HEK293 (cell line): Measurements from ENCODE around the gene LMAN1L.

Experiments used
- KLF16 ChIP-seq: fragments of 450-650 bp; formaldehyde crosslinking; IDR thresholded peaks from 2 replicates; pipeline ENCODE4 v1.5.1; 2017; ENCODE audit warnings: missing biosample characterization, missing genetic modification characterization
- SALL2 ChIP-seq: fragments of 450-650 bp; formaldehyde crosslinking; IDR thresholded peaks from 2 replicates; pipeline ENCODE4 v1.5.0; 2017; ENCODE audit warnings: missing biosample characterization, mild to moderate bottlenecking, missing genetic modification characterization, borderline replicate concordance
- ZNF239 ChIP-seq: fragments of 450-650 bp; formaldehyde crosslinking; IDR thresholded peaks from 2 replicates; pipeline ENCODE4 v1.5.1; 2016; ENCODE audit warnings: missing biosample characterization, missing genetic modification characterization
- ZNF324 ChIP-seq: fragments of 450-650 bp; formaldehyde crosslinking; IDR thresholded peaks from 2 replicates; pipeline ENCODE4 v1.5.1; 2016; ENCODE audit warnings: missing biosample characterization, missing genetic modification characterization
- ZNF335 ChIP-seq: fragments of 450-650 bp; formaldehyde crosslinking; conservative IDR thresholded peaks from 2 replicates; pipeline ENCODE4 v1.5.1; 2016; ENCODE audit warnings: missing biosample characterization, missing genetic modification characterization
- ZNF423 ChIP-seq: fragments of 450-650 bp; formaldehyde crosslinking; IDR thresholded peaks from 2 replicates; pipeline ENCODE4 v1.5.1; 2016; ENCODE audit warnings: missing biosample characterization, missing genetic modification characterization
- ZNF48 ChIP-seq: fragments of 450-650 bp; formaldehyde crosslinking; IDR thresholded peaks from 2 replicates; pipeline ENCODE4 v1.5.1; 2016; ENCODE audit warnings: missing biosample characterization, missing genetic modification characterization
- ZNF521 ChIP-seq: fragments of 450-650 bp; formaldehyde crosslinking; IDR thresholded peaks from 2 replicates; pipeline ENCODE4 v1.5.1; 2017; ENCODE audit warnings: missing biosample characterization, mild to moderate bottlenecking, missing genetic modification characterization
- ZNF529 ChIP-seq: fragments of 450-650 bp; formaldehyde crosslinking; IDR thresholded peaks from 2 replicates; pipeline ENCODE4 v1.5.1; 2017; ENCODE audit warnings: missing genetic modification characterization, missing biosample characterization; ENCODE audit not compliant: insufficient replicate concordance
- ZNF555 ChIP-seq: fragments of 450-650 bp; formaldehyde crosslinking; conservative IDR thresholded peaks from 2 replicates; pipeline ENCODE4 v1.5.1; 2017; ENCODE audit warnings: missing biosample characterization, mild to moderate bottlenecking, missing genetic modification characterization, inconsistent platforms
- ZNF600 ChIP-seq: fragments of 450-650 bp; formaldehyde crosslinking; IDR thresholded peaks from 2 replicates; pipeline ENCODE4 v1.5.1; 2016; ENCODE audit warnings: missing biosample characterization, missing genetic modification characterization
- ZNF610 ChIP-seq: fragments of 450-650 bp; formaldehyde crosslinking; IDR thresholded peaks from 2 replicates; pipeline ENCODE4 v1.5.1; 2016; ENCODE audit warnings: missing biosample characterization, missing genetic modification characterization, borderline replicate concordance
- ZNF654 ChIP-seq: fragments of 450-650 bp; formaldehyde crosslinking; IDR thresholded peaks from 2 replicates; pipeline ENCODE4 v1.5.1; 2016; ENCODE audit warnings: low read depth, missing biosample characterization, missing genetic modification characterization
- ZNF658 ChIP-seq: fragments of 450-650 bp; formaldehyde crosslinking; IDR thresholded peaks from 2 replicates; pipeline ENCODE4; 2016; ENCODE audit warnings: missing biosample characterization, missing genetic modification characterization
- ZSCAN30 ChIP-seq: fragments of 450-650 bp; IDR thresholded peaks from 2 replicates; pipeline ENCODE4 v1.5.1; 2018; ENCODE audit warnings: missing biosample characterization, mild to moderate bottlenecking, missing genetic modification characterization, moderate library complexity
- TF ChIP-seq, protein P1 (sequence below): fragments of 450-650 bp; formaldehyde crosslinking; IDR thresholded peaks from 2 replicates; pipeline ENCODE4 v1.5.1; 2016; ENCODE audit warnings: missing biosample characterization, missing genetic modification characterization
- TF ChIP-seq, protein P2 (sequence below): fragments of 450-650 bp; formaldehyde crosslinking; IDR thresholded peaks from 2 replicates; pipeline ENCODE4 v1.5.1; 2016; ENCODE audit warnings: missing biosample characterization, missing genetic modification characterization
- TF ChIP-seq, protein P3 (sequence below): fragments of 450-650 bp; formaldehyde crosslinking; IDR thresholded peaks from 2 replicates; pipeline ENCODE4 v1.5.1; 2017; ENCODE audit warnings: missing biosample characterization, missing genetic modification characterization
- TF ChIP-seq, protein P4 (sequence below): fragments of 450-650 bp; formaldehyde crosslinking; IDR thresholded peaks from 2 replicates; pipeline ENCODE4 v1.5.1; 2016; ENCODE audit warnings: missing biosample characterization, missing genetic modification characterization
- TF ChIP-seq, protein P5 (sequence below): fragments of 450-650 bp; formaldehyde crosslinking; IDR thresholded peaks from 2 replicates; pipeline ENCODE4 v1.5.1; 2016; ENCODE audit warnings: missing biosample characterization, missing genetic modification characterization
- TF ChIP-seq, protein P6 (sequence below): fragments of 450-650 bp; formaldehyde crosslinking; IDR thresholded peaks from 2 replicates; pipeline ENCODE4 v1.5.1; 2016; ENCODE audit warnings: missing biosample characterization, missing genetic modification characterization

The LMAN1L gene

DNA sequence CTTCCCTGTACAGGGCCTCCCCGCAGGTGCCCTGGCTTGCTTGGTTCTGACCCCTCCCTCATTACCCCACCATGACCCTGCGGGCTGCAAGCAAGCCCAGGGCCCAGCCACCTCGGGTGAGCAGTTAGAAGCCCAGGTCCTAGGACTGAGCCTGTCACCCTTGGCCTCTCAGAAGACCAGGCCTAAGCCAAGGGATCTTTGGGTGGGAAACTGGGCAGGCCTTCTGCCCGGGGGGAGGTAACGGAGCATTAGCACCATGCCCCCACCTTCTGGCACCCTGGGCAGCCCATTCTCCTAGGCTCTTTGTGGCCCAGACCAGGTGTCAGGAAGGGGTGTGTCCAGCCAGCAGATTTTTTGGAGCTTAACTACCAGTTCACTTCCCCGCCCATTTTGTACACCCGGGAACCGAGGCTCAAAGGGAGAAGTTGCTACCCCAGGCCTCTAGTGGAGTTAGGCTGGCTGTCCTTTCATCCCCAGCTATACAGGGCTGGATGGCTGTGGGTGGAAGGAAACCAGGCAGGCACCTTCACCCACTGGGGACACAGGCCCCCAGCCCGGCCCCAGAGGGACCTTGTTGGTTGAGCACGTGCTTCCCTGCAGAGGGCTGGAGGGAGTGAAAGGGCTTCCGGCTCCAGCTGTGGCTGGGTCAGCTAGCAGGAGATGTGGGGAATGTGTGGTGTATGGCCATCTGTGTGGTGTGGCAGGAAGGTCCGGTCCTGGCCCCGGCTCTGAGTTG is 29.4 kb upstream of the LMAN1L start (continued):
- TF ChIP-seq ZNF529 (tag by site-specific recombination) (no peak), ZNF555 (no peak), ZNF48 (tag by site-specific recombination) (no peak), ZNF658 (tag by site-specific recombination) (no peak), ZNF521 (tag by site-specific recombination) (no peak), ZSCAN30 (tag by site-specific recombination) (0 out of 2 replicates have a peak, but pooled peaks have one; percentile 8), ZNF239 (tag by site-specific recombination) (no peak), ZNF324 (tag by site-specific recombination) (no peak), ZNF423 (tag by site-specific recombination) (no peak), ZNF600 (tag by site-specific recombination) (no peak), ZNF335 (tag by site-specific recombination) (peak; percentile 82), ZNF654 (tag by site-specific recombination) (no peak), SALL2 (tag by site-specific recombination) (no peak), ZNF610 (tag by site-specific recombination) (no peak), KLF16 (tag by site-specific recombination) (no peak)
- TF ChIP-seq, protein P1, sequence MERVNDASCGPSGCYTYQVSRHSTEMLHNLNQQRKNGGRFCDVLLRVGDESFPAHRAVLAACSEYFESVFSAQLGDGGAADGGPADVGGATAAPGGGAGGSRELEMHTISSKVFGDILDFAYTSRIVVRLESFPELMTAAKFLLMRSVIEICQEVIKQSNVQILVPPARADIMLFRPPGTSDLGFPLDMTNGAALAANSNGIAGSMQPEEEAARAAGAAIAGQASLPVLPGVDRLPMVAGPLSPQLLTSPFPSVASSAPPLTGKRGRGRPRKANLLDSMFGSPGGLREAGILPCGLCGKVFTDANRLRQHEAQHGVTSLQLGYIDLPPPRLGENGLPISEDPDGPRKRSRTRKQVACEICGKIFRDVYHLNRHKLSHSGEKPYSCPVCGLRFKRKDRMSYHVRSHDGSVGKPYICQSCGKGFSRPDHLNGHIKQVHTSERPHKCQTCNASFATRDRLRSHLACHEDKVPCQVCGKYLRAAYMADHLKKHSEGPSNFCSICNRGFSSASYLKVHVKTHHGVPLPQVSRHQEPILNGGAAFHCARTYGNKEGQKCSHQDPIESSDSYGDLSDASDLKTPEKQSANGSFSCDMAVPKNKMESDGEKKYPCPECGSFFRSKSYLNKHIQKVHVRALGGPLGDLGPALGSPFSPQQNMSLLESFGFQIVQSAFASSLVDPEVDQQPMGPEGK, result peak; percentile 80
- TF ChIP-seq, protein P2, sequence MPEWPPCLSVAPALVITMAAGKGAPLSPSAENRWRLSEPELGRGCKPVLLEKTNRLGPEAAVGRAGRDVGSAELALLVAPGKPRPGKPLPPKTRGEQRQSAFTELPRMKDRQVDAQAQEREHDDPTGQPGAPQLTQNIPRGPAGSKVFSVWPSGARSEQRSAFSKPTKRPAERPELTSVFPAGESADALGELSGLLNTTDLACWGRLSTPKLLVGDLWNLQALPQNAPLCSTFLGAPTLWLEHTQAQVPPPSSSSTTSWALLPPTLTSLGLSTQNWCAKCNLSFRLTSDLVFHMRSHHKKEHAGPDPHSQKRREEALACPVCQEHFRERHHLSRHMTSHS (tag by site-specific recombination), result no peak
- TF ChIP-seq, protein P3, sequence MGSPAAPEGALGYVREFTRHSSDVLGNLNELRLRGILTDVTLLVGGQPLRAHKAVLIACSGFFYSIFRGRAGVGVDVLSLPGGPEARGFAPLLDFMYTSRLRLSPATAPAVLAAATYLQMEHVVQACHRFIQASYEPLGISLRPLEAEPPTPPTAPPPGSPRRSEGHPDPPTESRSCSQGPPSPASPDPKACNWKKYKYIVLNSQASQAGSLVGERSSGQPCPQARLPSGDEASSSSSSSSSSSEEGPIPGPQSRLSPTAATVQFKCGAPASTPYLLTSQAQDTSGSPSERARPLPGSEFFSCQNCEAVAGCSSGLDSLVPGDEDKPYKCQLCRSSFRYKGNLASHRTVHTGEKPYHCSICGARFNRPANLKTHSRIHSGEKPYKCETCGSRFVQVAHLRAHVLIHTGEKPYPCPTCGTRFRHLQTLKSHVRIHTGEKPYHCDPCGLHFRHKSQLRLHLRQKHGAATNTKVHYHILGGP (tag by site-specific recombination), result no peak
- TF ChIP-seq, protein P4, sequence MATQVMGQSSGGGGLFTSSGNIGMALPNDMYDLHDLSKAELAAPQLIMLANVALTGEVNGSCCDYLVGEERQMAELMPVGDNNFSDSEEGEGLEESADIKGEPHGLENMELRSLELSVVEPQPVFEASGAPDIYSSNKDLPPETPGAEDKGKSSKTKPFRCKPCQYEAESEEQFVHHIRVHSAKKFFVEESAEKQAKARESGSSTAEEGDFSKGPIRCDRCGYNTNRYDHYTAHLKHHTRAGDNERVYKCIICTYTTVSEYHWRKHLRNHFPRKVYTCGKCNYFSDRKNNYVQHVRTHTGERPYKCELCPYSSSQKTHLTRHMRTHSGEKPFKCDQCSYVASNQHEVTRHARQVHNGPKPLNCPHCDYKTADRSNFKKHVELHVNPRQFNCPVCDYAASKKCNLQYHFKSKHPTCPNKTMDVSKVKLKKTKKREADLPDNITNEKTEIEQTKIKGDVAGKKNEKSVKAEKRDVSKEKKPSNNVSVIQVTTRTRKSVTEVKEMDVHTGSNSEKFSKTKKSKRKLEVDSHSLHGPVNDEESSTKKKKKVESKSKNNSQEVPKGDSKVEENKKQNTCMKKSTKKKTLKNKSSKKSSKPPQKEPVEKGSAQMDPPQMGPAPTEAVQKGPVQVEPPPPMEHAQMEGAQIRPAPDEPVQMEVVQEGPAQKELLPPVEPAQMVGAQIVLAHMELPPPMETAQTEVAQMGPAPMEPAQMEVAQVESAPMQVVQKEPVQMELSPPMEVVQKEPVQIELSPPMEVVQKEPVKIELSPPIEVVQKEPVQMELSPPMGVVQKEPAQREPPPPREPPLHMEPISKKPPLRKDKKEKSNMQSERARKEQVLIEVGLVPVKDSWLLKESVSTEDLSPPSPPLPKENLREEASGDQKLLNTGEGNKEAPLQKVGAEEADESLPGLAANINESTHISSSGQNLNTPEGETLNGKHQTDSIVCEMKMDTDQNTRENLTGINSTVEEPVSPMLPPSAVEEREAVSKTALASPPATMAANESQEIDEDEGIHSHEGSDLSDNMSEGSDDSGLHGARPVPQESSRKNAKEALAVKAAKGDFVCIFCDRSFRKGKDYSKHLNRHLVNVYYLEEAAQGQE, result no peak
- TF ChIP-seq, protein P5, sequence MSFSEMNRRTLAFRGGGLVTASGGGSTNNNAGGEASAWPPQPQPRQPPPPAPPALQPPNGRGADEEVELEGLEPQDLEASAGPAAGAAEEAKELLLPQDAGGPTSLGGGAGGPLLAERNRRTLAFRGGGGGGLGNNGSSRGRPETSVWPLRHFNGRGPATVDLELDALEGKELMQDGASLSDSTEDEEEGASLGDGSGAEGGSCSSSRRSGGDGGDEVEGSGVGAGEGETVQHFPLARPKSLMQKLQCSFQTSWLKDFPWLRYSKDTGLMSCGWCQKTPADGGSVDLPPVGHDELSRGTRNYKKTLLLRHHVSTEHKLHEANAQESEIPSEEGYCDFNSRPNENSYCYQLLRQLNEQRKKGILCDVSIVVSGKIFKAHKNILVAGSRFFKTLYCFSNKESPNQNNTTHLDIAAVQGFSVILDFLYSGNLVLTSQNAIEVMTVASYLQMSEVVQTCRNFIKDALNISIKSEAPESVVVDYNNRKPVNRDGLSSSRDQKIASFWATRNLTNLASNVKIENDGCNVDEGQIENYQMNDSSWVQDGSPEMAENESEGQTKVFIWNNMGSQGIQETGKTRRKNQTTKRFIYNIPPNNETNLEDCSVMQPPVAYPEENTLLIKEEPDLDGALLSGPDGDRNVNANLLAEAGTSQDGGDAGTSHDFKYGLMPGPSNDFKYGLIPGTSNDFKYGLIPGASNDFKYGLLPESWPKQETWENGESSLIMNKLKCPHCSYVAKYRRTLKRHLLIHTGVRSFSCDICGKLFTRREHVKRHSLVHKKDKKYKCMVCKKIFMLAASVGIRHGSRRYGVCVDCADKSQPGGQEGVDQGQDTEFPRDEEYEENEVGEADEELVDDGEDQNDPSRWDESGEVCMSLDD, result no peak
- TF ChIP-seq, protein P6, sequence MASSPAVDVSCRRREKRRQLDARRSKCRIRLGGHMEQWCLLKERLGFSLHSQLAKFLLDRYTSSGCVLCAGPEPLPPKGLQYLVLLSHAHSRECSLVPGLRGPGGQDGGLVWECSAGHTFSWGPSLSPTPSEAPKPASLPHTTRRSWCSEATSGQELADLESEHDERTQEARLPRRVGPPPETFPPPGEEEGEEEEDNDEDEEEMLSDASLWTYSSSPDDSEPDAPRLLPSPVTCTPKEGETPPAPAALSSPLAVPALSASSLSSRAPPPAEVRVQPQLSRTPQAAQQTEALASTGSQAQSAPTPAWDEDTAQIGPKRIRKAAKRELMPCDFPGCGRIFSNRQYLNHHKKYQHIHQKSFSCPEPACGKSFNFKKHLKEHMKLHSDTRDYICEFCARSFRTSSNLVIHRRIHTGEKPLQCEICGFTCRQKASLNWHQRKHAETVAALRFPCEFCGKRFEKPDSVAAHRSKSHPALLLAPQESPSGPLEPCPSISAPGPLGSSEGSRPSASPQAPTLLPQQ, result peak; percentile 40
